Left renal pelvis (tissue), 4 donors: ENCODE results near the gene CYP4F2. TPM values are rescaled to one million over a fixed set of nuclear protein-coding genes. Genes with fewer than 3 reads are reported as not detected.
"Not testable (repeated sequence)": the region's sequence is repeated elsewhere in the genome, so short reads cannot be mapped to it uniquely, and the experiment has no call there.

Experiments used
- DNase-seq, 4 donors: peaks; one replicate each; pipeline ENCODE4 v3.0.0-alpha.2; 2013; ENCODE audit warnings: low read depth in 4 of 4, low spot score in 3 of 4
- polyA plus RNA-seq, 4 donors: library from polyadenylated mRNA; unstranded; fragments of 120-200 nt; gene quantifications; one replicate each; pipeline ENCODE4 v1.2.1, GENCODE V29; 2013; ENCODE audit not compliant: insufficient read length in 4 of 4

CYP4F2 gene
- polyA plus RNA-seq, 4 donors = 0.24 to 0.32 (median 0.27) TPM; not detected in 1

- DNase-seq = no peak
Observed at GRCh38 chr19:15862444-15862843, 35.4 kb downstream of the CYP4F2 start.

GRCh38 chr19:15860522-15860921 is 37.4 kb downstream of the CYP4F2 start:
- no peak for DNase-seq

- DNase-seq = no peak
Observed at GRCh38 chr19:15859187-15859586, 38.7 kb downstream of the CYP4F2 start.

GRCh38 chr19:15850385-15850784 is 47.5 kb downstream of the CYP4F2 start:
- no peak for DNase-seq

- DNase-seq = no peak
Observed at GRCh38 chr19:15846923-15847322, 51.0 kb downstream of the CYP4F2 start.

GRCh38 chr19:15843894-15844222 is 54.0 kb downstream of the CYP4F2 start:
- not testable (repeated sequence) for DNase-seq

- DNase-seq = no peak
Observed at GRCh38 chr19:15843203-15843893, 54.5 kb downstream of the CYP4F2 start.

GRCh38 chr19:15841875-15842569 is 55.9 kb downstream of the CYP4F2 start:
- no peak for DNase-seq

GRCh38 chr19:15840833-15841232 is 57.0 kb downstream of the CYP4F2 start:
- no peak for DNase-seq

GRCh38 chr19:15839888-15840287 is 58.0 kb downstream of the CYP4F2 start:
- DNase-seq = not testable (repeated sequence)

- no peak for DNase-seq
Observed at GRCh38 chr19:15838351-15838750, 59.5 kb downstream of the CYP4F2 start.

- DNase-seq = no peak
Observed at GRCh38 chr19:15837221-15837731, 60.6 kb downstream of the CYP4F2 start.

- peak; percentile 94 to 95 (median 95) for DNase-seq
Observed at GRCh38 chr19:15836330-15837220, 61.3 kb downstream of the CYP4F2 start.

- DNase-seq = not testable (repeated sequence)
Observed at GRCh38 chr19:15835565-15836329, 62.1 kb downstream of the CYP4F2 start.

GRCh38 chr19:15834232-15834631 is 63.6 kb downstream of the CYP4F2 start:
- not testable (repeated sequence) for DNase-seq

GRCh38 chr19:15831626-15832025 is 66.2 kb downstream of the CYP4F2 start:
- DNase-seq = no peak

GRCh38 chr19:15829786-15830185 is 68.1 kb downstream of the CYP4F2 start:
- DNase-seq = no peak

GRCh38 chr19:15829306-15829698 is 68.6 kb downstream of the CYP4F2 start:
- DNase-seq = no peak

- DNase-seq = not testable (repeated sequence)
Observed at GRCh38 chr19:15828611-15829305, 69.1 kb downstream of the CYP4F2 start.

GRCh38 chr19:15828121-15828610 is 69.7 kb downstream of the CYP4F2 start:
- no peak for DNase-seq
